ENCODE results near the gene LNX1.

DNA sequence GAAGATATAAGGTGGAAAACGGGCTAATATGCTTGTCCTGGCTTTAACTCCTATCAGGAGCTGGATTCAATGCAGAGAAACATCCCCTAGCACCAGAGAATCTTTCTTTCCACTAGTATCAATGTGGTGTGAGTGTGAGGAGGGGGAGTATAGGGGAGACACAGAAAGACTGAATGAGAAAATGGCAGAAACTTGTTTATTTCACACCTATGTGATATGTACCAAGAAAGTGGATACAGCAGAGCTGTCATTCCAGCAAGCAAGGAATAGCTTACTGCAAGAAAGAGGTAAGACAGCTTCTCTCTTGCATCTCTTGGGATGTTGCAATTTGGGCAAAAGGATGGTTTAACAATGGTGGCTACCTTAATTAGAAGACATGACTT, 105.6 kb downstream of the LNX1 start:
- TF ChIP-seq, protein P1, sequence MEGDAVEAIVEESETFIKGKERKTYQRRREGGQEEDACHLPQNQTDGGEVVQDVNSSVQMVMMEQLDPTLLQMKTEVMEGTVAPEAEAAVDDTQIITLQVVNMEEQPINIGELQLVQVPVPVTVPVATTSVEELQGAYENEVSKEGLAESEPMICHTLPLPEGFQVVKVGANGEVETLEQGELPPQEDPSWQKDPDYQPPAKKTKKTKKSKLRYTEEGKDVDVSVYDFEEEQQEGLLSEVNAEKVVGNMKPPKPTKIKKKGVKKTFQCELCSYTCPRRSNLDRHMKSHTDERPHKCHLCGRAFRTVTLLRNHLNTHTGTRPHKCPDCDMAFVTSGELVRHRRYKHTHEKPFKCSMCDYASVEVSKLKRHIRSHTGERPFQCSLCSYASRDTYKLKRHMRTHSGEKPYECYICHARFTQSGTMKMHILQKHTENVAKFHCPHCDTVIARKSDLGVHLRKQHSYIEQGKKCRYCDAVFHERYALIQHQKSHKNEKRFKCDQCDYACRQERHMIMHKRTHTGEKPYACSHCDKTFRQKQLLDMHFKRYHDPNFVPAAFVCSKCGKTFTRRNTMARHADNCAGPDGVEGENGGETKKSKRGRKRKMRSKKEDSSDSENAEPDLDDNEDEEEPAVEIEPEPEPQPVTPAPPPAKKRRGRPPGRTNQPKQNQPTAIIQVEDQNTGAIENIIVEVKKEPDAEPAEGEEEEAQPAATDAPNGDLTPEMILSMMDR (IDR thresholded peaks at IDR 0.05), result no peak
- TF ChIP-seq ZFX (IDR thresholded peaks at IDR 0.05; ENCODE audit: borderline replicate concordance), result no peak
